ENCODE data around the gene EFNA5.

The EFNA5 gene

GRCh38 chr5:107541400-107541799, 129.3 kb downstream of the EFNA5 start:
- DNase-seq, result no peak

- no peak for DNase-seq
These were observed 130.9 kb downstream of the EFNA5 start for GRCh38 chr5:107539726-107540330.

- no peak for DNase-seq
These were observed 131.8 kb downstream of the EFNA5 start for GRCh38 chr5:107538805-107539445.

GRCh38 chr5:107538331-107538730, 132.4 kb downstream of the EFNA5 start:
- no peak for DNase-seq

GRCh38 chr5:107535849-107536248, 134.9 kb downstream of the EFNA5 start:
- no peak for DNase-seq

GRCh38 chr5:107533910-107534876, 136.5 kb downstream of the EFNA5 start:
- no peak for DNase-seq

- no peak for DNase-seq
These were observed 137.8 kb downstream of the EFNA5 start for GRCh38 chr5:107532916-107533315.

GRCh38 chr5:107532169-107532878, 138.4 kb downstream of the EFNA5 start:
- no peak for DNase-seq

- DNase-seq, result no peak
These were observed 139.4 kb downstream of the EFNA5 start for GRCh38 chr5:107531308-107531707.

- no peak for DNase-seq
These were observed 141.1 kb downstream of the EFNA5 start for GRCh38 chr5:107529618-107530017.

- no peak for DNase-seq
These were observed 144.3 kb downstream of the EFNA5 start for GRCh38 chr5:107526270-107526937.

GRCh38 chr5:107524111-107524510, 146.6 kb downstream of the EFNA5 start:
- DNase-seq, result no peak

- no peak for DNase-seq
These were observed 147.6 kb downstream of the EFNA5 start for GRCh38 chr5:107523029-107523680.

- DNase-seq, result no peak
These were observed 148.3 kb downstream of the EFNA5 start for GRCh38 chr5:107522456-107522855.

GRCh38 chr5:107519900-107520354, 150.8 kb downstream of the EFNA5 start:
- DNase-seq, result no peak

GRCh38 chr5:107518616-107519015, 152.1 kb downstream of the EFNA5 start:
- DNase-seq, result no peak

- no peak for DNase-seq
These were observed 152.5 kb downstream of the EFNA5 start for GRCh38 chr5:107518190-107518589.

- DNase-seq, result no peak
These were observed 153.3 kb downstream of the EFNA5 start for GRCh38 chr5:107517185-107518033.

- DNase-seq, result no peak
These were observed 154.1 kb downstream of the EFNA5 start for GRCh38 chr5:107516452-107517184.

GRCh38 chr5:107515521-107516080, 155.1 kb downstream of the EFNA5 start:
- DNase-seq, result no peak
